HPDE6-E6E7 (cell line): ENCODE data around the gene ARSG.
"Not testable (repeated sequence)": the region's sequence is repeated elsewhere in the genome, so short reads cannot be mapped to it uniquely, and the experiment has no call there.

Source experiments
- DNase-seq: peaks from one replicate; pipeline ENCODE4 v3.0.0; 2011; ENCODE audit warnings: missing footprints; ENCODE audit errors: extremely low spot score

The ARSG gene

GRCh38 chr17:68328676-68329075 is 37.4 kb downstream of the ARSG start:
- peak; percentile 54 for DNase-seq

GRCh38 chr17:68329331-68329730 is 38.0 kb downstream of the ARSG start:
- DNase-seq: no peak

- not testable (repeated sequence) for DNase-seq
Observed at GRCh38 chr17:68331932-68332331, 40.6 kb downstream of the ARSG start.

- no peak for DNase-seq
Observed at GRCh38 chr17:68334393-68334792, 43.1 kb downstream of the ARSG start.

- no peak for DNase-seq
Observed at GRCh38 chr17:68341482-68341881, 50.2 kb downstream of the ARSG start.

GRCh38 chr17:68343976-68344375 is 52.7 kb downstream of the ARSG start:
- DNase-seq: no peak

- no peak for DNase-seq
Observed at GRCh38 chr17:68344701-68345136, 53.4 kb downstream of the ARSG start.

- no peak for DNase-seq
Observed at GRCh38 chr17:68346448-68346847, 55.2 kb downstream of the ARSG start.

GRCh38 chr17:68347380-68347779 is 56.1 kb downstream of the ARSG start:
- DNase-seq: no peak

- no peak for DNase-seq
Observed at GRCh38 chr17:68349157-68349556, 57.9 kb downstream of the ARSG start.

- no peak for DNase-seq
Observed at GRCh38 chr17:68351395-68351794, 60.1 kb downstream of the ARSG start.

GRCh38 chr17:68352041-68352440 is 60.7 kb downstream of the ARSG start:
- DNase-seq: no peak

GRCh38 chr17:68352671-68353070 is 61.4 kb downstream of the ARSG start:
- not testable (repeated sequence) for DNase-seq

- DNase-seq: no peak
Observed at GRCh38 chr17:68353111-68353521, 61.8 kb downstream of the ARSG start.

- DNase-seq: not testable (repeated sequence)
Observed at GRCh38 chr17:68354311-68354710, 63.0 kb downstream of the ARSG start.

- not testable (repeated sequence) for DNase-seq
Observed at GRCh38 chr17:68355108-68355507, 63.8 kb downstream of the ARSG start.

GRCh38 chr17:68356520-68356919 is 65.2 kb downstream of the ARSG start:
- no peak for DNase-seq

- DNase-seq: no peak
Observed at GRCh38 chr17:68356949-68357455, 65.7 kb downstream of the ARSG start.

GRCh38 chr17:68357886-68358285 is 66.6 kb downstream of the ARSG start:
- DNase-seq: no peak

- no peak for DNase-seq
Observed at GRCh38 chr17:68359791-68360535, 68.7 kb downstream of the ARSG start.

- no peak for DNase-seq
Observed at GRCh38 chr17:68365469-68365868, 74.2 kb downstream of the ARSG start.

GRCh38 chr17:68368387-68368786 is 77.1 kb downstream of the ARSG start:
- no peak for DNase-seq

GRCh38 chr17:68375566-68375965 is 84.3 kb downstream of the ARSG start:
- DNase-seq: no peak

GRCh38 chr17:68376178-68376577 is 84.9 kb downstream of the ARSG start:
- not testable (repeated sequence) for DNase-seq
